GM12892 (cell line): ENCODE results near the gene FCN3.

Experiments used
- DNase-seq: peaks from one replicate; pipeline ENCODE4 v3.0.0; 2011; ENCODE audit not compliant: insufficient read length
- FAIRE-seq: peaks from 2 replicates; lab custom pipeline; 2011; peaks lifted over from hg19 to GRCh38; lab: Jason Lieb, UNC
- POLR2A ChIP-seq: IDR thresholded peaks from 2 replicates; pipeline ENCODE4 v1.6.1; 2011; ENCODE audit warnings: low read depth, low read length, control low read depth
- POLR2AphosphoS5 ChIP-seq: IDR thresholded peaks from 2 replicates; pipeline ENCODE4 v1.6.1; 2011; ENCODE audit warnings: low read depth, low read length, control low read depth
- TAF1 ChIP-seq: IDR thresholded peaks from 2 replicates; pipeline ENCODE4 v1.6.1; 2011; ENCODE audit warnings: low read depth, mild to moderate bottlenecking, control low read depth, low read length, borderline replicate concordance

FCN3 gene

GRCh38 chr1:27368869-27369582 is 5.6 kb downstream of the FCN3 start:
- FAIRE-seq = no peak
- no peak for TF ChIP-seq TAF1
- TF ChIP-seq POLR2A = no peak
- TF ChIP-seq POLR2AphosphoS5 = no peak
- no peak for DNase-seq

DNA sequence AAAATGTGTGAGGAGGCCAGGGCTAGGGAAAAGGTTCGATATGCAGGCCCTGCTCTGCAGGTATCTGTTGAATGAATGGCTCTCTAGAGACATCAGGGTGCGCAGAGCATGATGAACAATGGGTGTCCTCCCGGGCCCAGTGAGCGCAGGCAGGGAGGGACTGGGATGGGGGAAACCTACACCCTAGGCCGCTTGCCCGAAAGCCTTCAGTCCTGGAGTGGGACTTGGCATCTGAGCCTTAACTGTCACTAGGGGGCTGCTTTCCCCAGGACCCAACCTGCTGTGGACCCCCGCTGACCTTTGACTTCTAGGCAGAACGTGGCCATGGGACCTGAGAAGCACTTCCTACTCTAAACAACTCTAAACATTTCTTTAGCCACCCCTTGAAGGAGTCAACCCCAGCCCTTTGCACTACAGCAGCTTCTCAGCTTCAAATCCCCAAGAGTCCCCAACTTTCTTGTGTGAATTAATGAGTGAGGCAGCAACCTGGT is 7.4 kb downstream of the FCN3 start:
- FAIRE-seq = no peak

GRCh38 chr1:27366411-27367159 is 8.0 kb downstream of the FCN3 start, which contains the start of gene MAP3K6:
Gene MAP3K6, minus strand, starts transcription at chr1:27366961. Its CDS starts 364 bp downstream, at chr1:27366597.
- FAIRE-seq (no peak), DNase-seq (no peak)

More for the DNA sequence above, 7.4 kb downstream of the FCN3 start:
- TF ChIP-seq POLR2AphosphoS5 (no peak), POLR2A (no peak), TAF1 (no peak)
- no peak for DNase-seq

DNA sequence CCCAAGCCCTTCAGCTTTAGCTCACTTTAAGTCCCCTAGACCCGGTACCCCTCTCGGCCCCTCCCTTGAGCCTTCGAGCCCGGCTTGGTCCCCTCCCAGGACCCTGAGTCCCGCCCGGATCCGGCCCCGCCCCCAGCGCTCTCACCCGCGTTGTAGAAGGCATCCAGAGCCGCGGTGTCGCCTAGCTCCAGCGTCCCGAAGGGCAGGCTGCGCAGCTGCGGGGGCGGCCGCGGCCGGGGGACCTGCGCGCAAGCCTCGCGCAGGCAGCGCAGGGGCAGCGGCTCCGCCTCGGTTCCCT is 8.6 kb downstream of the FCN3 start:
- TF ChIP-seq TAF1 (no peak), POLR2AphosphoS5 (no peak), POLR2A (no peak)
- DNase-seq (peak; percentile 72), FAIRE-seq (peak; percentile 44)

More at GRCh38 chr1:27366411-27367159, 8.0 kb downstream of the FCN3 start, which contains the start of gene MAP3K6:
- TF ChIP-seq TAF1 = no peak
- TF ChIP-seq POLR2AphosphoS5 = no peak
- TF ChIP-seq POLR2A = no peak

- FAIRE-seq = peak; percentile 93
- TF ChIP-seq POLR2AphosphoS5 (no peak), POLR2A (no peak; the same call in 1 of the 2 replicates), TAF1 (no peak)
- peak; percentile 90 for DNase-seq
These were observed 9.1 kb downstream of the FCN3 start for GRCh38 chr1:27365372-27366112.

- FAIRE-seq (no peak), DNase-seq (no peak)
- TF ChIP-seq TAF1 (no peak), POLR2AphosphoS5 (no peak), POLR2A (no peak)
These were observed 9.8 kb downstream of the FCN3 start for GRCh38 chr1:27364696-27365371.

DNA sequence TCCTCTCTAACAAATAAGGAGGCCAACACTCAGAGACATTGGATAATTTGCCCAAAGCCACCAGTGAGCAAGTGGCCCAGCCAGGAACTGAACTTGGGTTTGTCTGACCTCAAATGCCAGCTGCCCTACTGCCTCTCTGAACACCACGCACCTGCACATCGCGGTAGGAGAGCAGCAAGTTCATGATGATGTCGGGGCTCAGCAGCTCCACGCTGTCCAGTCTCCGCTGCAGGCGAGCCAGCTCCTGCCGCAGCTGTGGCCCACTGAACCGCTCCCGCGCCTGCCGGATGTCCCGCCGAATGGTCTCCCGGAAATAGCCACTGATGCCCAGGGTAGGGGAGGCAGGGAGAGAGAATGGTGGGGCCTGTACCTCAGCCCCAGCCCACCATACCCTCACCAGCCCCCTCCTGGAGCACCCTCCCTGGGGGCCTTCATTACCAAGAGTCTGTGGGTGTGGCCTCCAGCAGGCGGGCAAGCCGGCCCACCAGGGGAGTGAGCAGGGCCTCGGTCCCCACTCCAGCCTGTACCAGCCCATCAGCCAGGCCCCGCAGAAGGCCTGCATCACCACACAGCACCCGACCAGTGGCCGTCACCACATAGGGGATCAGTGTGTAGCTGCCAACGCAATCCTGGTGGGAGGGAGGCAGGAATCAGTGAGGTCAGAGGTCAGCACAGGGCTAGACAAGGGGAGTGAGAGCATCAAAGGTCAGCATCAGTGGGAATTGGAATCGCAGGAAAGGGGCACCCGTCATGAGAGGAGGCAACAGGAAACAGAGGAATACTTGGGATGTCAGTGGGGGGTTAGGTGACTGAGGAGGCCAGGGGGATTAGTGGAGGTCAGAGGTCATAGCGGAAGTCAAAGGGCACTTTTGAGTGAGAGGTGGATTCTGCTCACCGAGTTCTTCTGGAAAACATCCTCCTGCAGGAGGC is 10.6 kb downstream of the FCN3 start:
- FAIRE-seq (no peak), DNase-seq (no peak)
- TF ChIP-seq POLR2AphosphoS5 = no peak
- TF ChIP-seq POLR2A = no peak
- TF ChIP-seq TAF1 = no peak

DNA sequence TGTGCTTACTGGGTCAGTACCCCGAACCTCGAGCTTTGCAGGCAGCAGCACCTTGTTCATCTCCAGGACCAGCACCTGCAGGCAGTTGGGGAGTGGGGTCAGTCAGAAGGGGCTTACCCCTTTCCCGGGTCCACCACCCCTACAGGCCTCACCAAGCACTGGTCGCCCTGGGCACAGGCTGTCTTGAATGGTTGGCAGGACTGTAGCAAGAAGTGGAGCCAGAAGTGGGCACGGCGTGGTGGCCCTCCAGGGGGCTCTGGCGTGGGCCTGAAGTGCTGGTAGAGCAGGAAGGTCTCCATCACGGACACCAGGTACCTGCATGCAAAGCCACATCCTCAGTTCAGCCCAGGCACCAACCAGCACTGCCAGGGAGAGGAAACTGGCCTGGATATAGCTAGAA is 13.1 kb downstream of the FCN3 start:
- FAIRE-seq (no peak), DNase-seq (no peak)
- TF ChIP-seq POLR2A = no peak
- TF ChIP-seq POLR2AphosphoS5 = no peak
- no peak for TF ChIP-seq TAF1

DNA sequence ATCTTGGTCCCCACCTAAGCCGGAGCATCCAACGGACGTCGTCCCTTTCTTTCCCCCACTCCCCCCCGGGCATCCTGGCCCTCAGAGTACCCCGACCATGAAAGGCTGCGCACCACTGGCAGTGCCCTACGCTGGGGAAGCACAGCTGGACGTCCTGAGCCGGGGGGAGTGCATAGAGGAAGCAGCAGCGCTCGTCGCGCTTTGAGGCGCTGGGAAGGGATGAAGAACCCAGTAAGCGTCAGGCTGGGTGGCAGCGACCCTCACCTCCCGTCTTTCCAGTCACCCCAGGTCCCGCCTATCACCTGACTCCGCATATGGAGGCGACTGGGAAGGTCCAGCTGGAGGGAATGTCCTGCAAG is 13.6 kb downstream of the FCN3 start:
- TF ChIP-seq TAF1 = no peak
- no peak for TF ChIP-seq POLR2A
- no peak for TF ChIP-seq POLR2AphosphoS5
- FAIRE-seq (no peak), DNase-seq (no peak)

- FAIRE-seq (no peak), DNase-seq (no peak)
- no peak for TF ChIP-seq POLR2AphosphoS5
- TF ChIP-seq TAF1 = no peak
- no peak for TF ChIP-seq POLR2A
These were observed 14.2 kb downstream of the FCN3 start for GRCh38 chr1:27360159-27361043.
